ENCODE results near the gene CUX1. TPM values are rescaled to one million over a fixed set of nuclear protein-coding genes. Genes with fewer than 3 reads are reported as not detected.
A peak's percentile ranks its signal among the peaks of the same experiment; 100 is the strongest.

CUX1 gene
- total RNA-seq, 1 experiment from 2014 or later = 53.5 TPM

DNA sequence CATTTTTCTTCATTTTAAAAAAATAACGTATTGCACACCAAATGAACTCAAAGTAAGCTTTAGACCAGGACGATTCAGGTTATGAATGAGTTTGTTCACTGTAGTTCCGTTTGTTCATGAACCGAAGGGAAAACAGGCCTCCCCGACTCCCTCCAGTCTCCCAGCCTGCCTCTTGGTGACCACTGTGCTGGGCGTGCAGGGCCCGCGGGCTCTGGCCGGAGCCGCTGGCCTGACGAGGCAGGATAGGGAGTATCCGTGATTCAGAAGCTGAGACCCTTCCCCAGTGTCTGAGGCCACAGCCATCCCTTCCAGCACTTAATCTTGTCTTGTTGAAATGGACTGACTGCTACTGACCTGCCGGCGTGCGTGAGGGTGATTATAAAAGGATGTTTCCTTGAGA, 438.5 kb downstream of the CUX1 start:
- no peaks in the 10 kb centered on the region for H3K9me3 Mint-ChIP-seq
- H3K27me3 Mint-ChIP-seq (ENCODE audit: low read depth) = no peaks in the 10 kb centered on the region
- Histone ChIP-seq H3K27ac (ENCODE audit: insufficient read length, low read depth, low read length) (no peak overlapping the region), H3K27me3 (ENCODE audit: insufficient read depth, low read length) (no peaks in the 10 kb centered on the region), H2BK20ac (ENCODE audit: low read depth, low read length, poor library complexity, severe bottlenecking) (no peak overlapping the region), H2BK15ac (ENCODE audit: low read depth, low read length) (no peak overlapping the region), H4K8ac (replicated peaks; ENCODE audit: insufficient read length, low read depth, low read length) (no peak overlapping the region), H2AFZ (ENCODE audit: low read length) (no peak overlapping the region), H2AK5ac (ENCODE audit: insufficient read length, low read length) (no peak overlapping the region), H3T11ph (ENCODE audit: low read length) (no peak overlapping the region), H2BK120ac (ENCODE audit: low read depth, low read length, poor library complexity, severe bottlenecking) (no peak overlapping the region), H3K9me3 (ENCODE audit: control insufficient read depth, low read depth, low read length) (no peaks in the 10 kb centered on the region), H4K20me1 (ENCODE audit: control insufficient read depth, insufficient read depth, insufficient read length) (no peaks in the 10 kb centered on the region), H3K23me2 (ENCODE audit: insufficient read length, low read depth, low read length, poor library complexity, severe bottlenecking) (no peaks in the 10 kb centered on the region), H4K91ac (ENCODE audit: insufficient read length, low read depth, low read length) (no peak overlapping the region), H3K9ac (ENCODE audit: extremely low read depth, insufficient read length, low read length) (no peak overlapping the region), H3K18ac (ENCODE audit: insufficient read length, low read depth, low read length) (no peak overlapping the region), H3K4me2 (ENCODE audit: insufficient read depth, insufficient read length, low read length) (no peak overlapping the region), H2BK5ac (ENCODE audit: insufficient read length, low read length) (no peak overlapping the region), H3K4me1 (ENCODE audit: insufficient read depth, low read length) (no peaks in the 10 kb centered on the region; the same call in 1 of the 2 replicates), H4K5ac (ENCODE audit: insufficient read length, low read depth, low read length) (no peak overlapping the region), H3K56ac (ENCODE audit: insufficient read length, low read depth, low read length) (no peak overlapping the region), H3K14ac (ENCODE audit: insufficient read depth, low read length) (no peak overlapping the region), H3K79me1 (ENCODE audit: insufficient read depth, low read depth, low read length, poor library complexity, severe bottlenecking) (no peaks in the 10 kb centered on the region), H3K23ac (ENCODE audit: insufficient read length, low read depth, low read length) (no peak overlapping the region), H2BK12ac (ENCODE audit: insufficient read length, low read depth, low read length) (no peak overlapping the region), H3K79me2 (ENCODE audit: insufficient read depth, low read length) (no peaks in the 10 kb centered on the region), H3K4ac (ENCODE audit: low read depth, low read length) (no peak overlapping the region)
- TF ChIP-seq, protein P1, sequence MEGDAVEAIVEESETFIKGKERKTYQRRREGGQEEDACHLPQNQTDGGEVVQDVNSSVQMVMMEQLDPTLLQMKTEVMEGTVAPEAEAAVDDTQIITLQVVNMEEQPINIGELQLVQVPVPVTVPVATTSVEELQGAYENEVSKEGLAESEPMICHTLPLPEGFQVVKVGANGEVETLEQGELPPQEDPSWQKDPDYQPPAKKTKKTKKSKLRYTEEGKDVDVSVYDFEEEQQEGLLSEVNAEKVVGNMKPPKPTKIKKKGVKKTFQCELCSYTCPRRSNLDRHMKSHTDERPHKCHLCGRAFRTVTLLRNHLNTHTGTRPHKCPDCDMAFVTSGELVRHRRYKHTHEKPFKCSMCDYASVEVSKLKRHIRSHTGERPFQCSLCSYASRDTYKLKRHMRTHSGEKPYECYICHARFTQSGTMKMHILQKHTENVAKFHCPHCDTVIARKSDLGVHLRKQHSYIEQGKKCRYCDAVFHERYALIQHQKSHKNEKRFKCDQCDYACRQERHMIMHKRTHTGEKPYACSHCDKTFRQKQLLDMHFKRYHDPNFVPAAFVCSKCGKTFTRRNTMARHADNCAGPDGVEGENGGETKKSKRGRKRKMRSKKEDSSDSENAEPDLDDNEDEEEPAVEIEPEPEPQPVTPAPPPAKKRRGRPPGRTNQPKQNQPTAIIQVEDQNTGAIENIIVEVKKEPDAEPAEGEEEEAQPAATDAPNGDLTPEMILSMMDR (conservative IDR thresholded peaks at IDR 0.05) = no peak
- peaks cover 4 to 12% of the 10 kb centered on the region in 2 experiments; a peak in 3 of 4 replicates for H3K4me1 Mint-ChIP-seq
- DNase-seq = no peak
- H3K27ac Mint-ChIP-seq = peak overlapping the region in 1 of 3 experiments; percentile 65; a peak in 1 of 7 replicates
- no CpG with 5 or more reads among the region's 15 CpGs for WGBS (ENCODE audit: extremely low coverage, insufficient read length, low lambda C conversion rate)
- no peak overlapping the region for H3K4me3 Mint-ChIP-seq
- peaks cover 0 to 2% (median 0%) of the 10 kb centered on the region in 3 experiments; a peak in 2 of 7 replicates for H3K36me3 Mint-ChIP-seq (ENCODE audit: insufficient read depth in 1 of 3, low read depth in 3 of 3)

Data from H9 (cell line).